ENCODE data around the gene NAXD.
A peak's percentile ranks its signal among the peaks of the same experiment; 100 is the strongest.
"Not testable (repeated sequence)": the region's sequence is repeated elsewhere in the genome, so short reads cannot be mapped to it uniquely, and the experiment has no call there.

Gene NAXD

GRCh38 chr13:110615322-110616102 lies at the start of gene NAXD:
NAXD (plus strand) TSS chr13:110615545; CDS start chr13:110615602, 57 bp downstream.
- peak; percentile 92 for DNase-seq (ENCODE audit: low spot score)

GRCh38 chr13:110566171-110566570 lies 49.2 kb upstream of the NAXD start:
- no peak for DNase-seq (ENCODE audit: low spot score)

GRCh38 chr13:110568612-110569011 lies 46.7 kb upstream of the NAXD start:
- DNase-seq (ENCODE audit: low spot score) = no peak

GRCh38 chr13:110569962-110570361 lies 45.4 kb upstream of the NAXD start:
- DNase-seq (ENCODE audit: low spot score) = not testable (repeated sequence)

- no peak for DNase-seq (ENCODE audit: low spot score)
Observed at GRCh38 chr13:110570886-110571285, 44.5 kb upstream of the NAXD start.

- no peak for DNase-seq (ENCODE audit: low spot score)
Observed at GRCh38 chr13:110571896-110572777, 43.2 kb upstream of the NAXD start.

- DNase-seq (ENCODE audit: low spot score) = no peak
Observed at GRCh38 chr13:110572778-110573118, 42.6 kb upstream of the NAXD start.

- no peak for DNase-seq (ENCODE audit: low spot score)
Observed at GRCh38 chr13:110574161-110574560, 41.2 kb upstream of the NAXD start.

GRCh38 chr13:110575322-110576069 lies 39.8 kb upstream of the NAXD start:
- DNase-seq (ENCODE audit: low spot score) = no peak

- no peak for DNase-seq (ENCODE audit: low spot score)
Observed at GRCh38 chr13:110576070-110576394, 39.3 kb upstream of the NAXD start.

GRCh38 chr13:110576736-110577476 lies 38.4 kb upstream of the NAXD start:
- no peak for DNase-seq (ENCODE audit: low spot score)

GRCh38 chr13:110578363-110578762 lies 37.0 kb upstream of the NAXD start:
- no peak for DNase-seq (ENCODE audit: low spot score)

GRCh38 chr13:110580800-110581199 lies 34.5 kb upstream of the NAXD start:
- DNase-seq (ENCODE audit: low spot score) = no peak

- no peak for DNase-seq (ENCODE audit: low spot score)
Observed at GRCh38 chr13:110581506-110582185, 33.7 kb upstream of the NAXD start.

GRCh38 chr13:110582421-110582954 lies 32.9 kb upstream of the NAXD start:
- no peak for DNase-seq (ENCODE audit: low spot score)

- DNase-seq (ENCODE audit: low spot score) = no peak
Observed at GRCh38 chr13:110583178-110583865, 32.0 kb upstream of the NAXD start.

GRCh38 chr13:110589793-110590390 lies 25.5 kb upstream of the NAXD start:
- no peak for DNase-seq (ENCODE audit: low spot score)

- no peak for DNase-seq (ENCODE audit: low spot score)
Observed at GRCh38 chr13:110590577-110590976, 24.8 kb upstream of the NAXD start.

- DNase-seq (ENCODE audit: low spot score) = no peak
Observed at GRCh38 chr13:110592665-110593064, 22.7 kb upstream of the NAXD start.
